NOMO-1 treated with DMSO at 0.1 percent for 48 hours (cell line): ENCODE measurements around the gene CHD8.
"Not testable (repeated sequence)": the region's sequence is repeated elsewhere in the genome, so short reads cannot be mapped to it uniquely, and the experiment has no call there.

Source experiments
- DNase-seq: peaks from one replicate; lab custom pipeline; 2025; ENCODE audit not compliant: unreplicated experiment; lab: John Stamatoyannopoulos, UW

CHD8 gene

GRCh38 chr14:21436567-21437062, 19.3 kb downstream of the CHD8 start:
- DNase-seq: peak; percentile 10

DNA sequence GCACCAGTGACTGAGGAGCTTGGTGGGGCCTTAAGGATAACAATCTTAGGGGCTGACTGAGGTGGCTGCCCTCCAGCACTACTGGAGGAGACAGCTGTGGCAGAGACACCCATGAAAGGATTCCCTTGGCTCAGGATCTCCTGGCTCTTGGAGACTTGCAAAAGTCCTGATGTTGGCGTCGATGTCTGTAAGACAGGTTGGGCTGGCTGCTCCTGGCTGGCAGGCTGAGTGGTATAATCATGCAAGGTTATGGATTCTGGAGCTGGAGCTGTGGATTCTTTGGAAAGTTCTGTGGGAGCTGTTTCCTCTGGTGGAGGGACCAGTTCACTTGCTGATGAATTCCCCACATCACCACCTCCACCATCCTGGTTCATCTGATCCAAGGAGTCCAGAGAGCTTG, 24.8 kb downstream of the CHD8 start:
- DNase-seq: no peak

- no peak for DNase-seq
Observed at GRCh38 chr14:21428930-21429329, 27.0 kb downstream of the CHD8 start.

DNA sequence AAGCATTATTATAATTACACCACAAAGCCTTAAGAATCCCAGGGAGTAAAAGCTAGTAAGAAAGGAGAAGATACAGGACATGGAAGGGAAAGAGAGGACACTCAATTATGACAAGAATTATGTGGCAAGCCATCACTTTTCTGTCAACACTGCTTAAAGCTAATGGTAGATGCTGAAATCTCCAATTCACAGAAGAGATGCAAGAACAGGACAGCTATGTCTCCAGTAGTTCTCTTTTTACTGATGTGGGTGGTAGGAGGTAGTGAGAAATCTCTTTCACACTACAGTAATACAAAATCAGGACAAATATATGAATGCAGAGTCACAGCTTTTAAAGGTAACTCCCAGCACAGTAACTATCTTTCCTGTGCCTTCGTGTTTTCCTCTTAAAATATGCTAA, 29.2 kb downstream of the CHD8 start:
- DNase-seq: no peak

DNA sequence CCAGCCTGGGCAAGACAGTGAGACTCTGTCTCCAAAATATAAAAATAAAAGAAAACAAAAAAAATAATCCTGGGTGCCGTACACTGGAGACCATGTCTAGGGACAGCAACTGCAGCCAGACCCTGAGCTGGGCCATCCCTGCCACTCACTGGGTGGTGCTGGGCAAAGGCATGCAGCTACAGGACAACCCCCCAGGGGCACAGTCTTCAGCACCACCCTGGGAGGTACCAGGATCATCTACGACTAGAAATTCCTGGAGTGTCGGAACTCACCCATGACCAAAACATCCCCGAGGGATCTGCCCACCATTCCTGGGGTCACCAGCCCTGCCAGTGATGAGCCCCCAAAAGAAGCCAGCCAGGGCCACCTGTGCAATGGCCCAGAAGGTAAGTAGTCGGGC, 36.4 kb downstream of the CHD8 start:
- DNase-seq: no peak

- no peak for DNase-seq
Observed at GRCh38 chr14:21415329-21415728, 40.6 kb downstream of the CHD8 start.

DNA sequence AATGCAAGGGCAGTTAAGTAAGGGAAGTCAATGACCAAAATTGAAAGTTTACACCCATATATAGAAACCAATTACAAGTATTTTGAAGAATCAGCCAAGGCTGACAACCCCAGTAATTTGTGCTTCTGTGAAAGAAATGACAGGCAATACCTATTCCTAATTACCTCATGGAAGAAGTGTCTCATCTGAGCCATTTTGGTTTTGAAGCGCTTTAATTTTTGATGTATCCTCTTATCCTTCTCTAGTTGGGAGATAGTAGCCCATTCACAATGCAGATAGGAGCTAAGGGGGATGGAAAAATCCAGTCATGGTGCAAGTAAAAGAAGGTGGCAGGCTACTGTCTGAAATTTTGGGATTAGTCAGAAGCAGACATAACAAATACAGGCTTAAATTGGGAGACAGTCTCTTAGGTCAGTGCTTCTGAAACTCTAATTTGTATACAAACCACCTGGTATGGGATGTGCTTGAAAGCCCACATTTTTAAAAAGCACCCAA, 41.7 kb downstream of the CHD8 start:
- no peak for DNase-seq

DNA sequence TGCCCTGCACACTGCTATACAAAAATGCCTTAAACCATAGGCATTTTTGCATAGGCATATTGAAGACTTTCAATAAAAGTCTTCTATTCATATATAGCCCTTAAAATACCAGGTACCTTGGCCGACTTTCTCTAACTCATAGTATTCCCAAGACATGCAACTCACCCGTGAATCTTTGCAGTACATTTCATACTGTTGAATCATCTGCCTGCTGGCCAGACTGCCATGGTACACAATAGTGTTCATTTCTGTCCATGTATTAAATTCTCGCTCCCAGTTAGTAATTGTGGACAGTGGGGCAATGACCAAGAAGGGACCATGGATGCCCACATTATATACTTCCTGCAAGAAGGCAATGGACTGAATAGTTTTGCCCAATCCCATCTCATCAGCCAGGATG, 47.8 kb downstream of the CHD8 start:
- no peak for DNase-seq

DNA sequence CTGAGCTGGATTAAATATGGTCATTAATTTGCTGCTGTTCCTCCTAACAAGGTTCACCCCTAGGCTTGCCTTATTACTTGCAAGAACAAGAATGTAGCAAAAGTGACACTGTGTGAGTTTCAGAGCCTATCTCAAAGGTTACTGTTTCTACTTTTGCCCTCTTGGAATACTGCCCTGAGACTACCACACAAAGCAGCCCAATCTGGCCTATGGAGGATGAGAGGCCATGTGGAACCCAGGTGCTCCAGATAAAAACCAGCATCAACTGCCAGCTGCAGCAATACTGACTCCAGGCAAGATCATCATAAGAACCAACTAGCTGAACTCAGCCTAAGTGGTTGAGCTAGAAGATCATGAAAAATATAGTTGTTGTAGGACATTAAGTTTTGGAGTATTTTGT, 49.7 kb downstream of the CHD8 start:
- DNase-seq: no peak

GRCh38 chr14:21405097-21405496, 50.8 kb downstream of the CHD8 start:
- no peak for DNase-seq

GRCh38 chr14:21399311-21399870, 56.5 kb downstream of the CHD8 start:
- no peak for DNase-seq

- no peak for DNase-seq
Observed at GRCh38 chr14:21398901-21399300, 57.0 kb downstream of the CHD8 start.

- DNase-seq: no peak
Observed at GRCh38 chr14:21395450-21395849, 60.5 kb downstream of the CHD8 start.

- DNase-seq: peak; percentile 76
Observed at GRCh38 chr14:21385188-21385904, 70.6 kb downstream of the CHD8 start.

- peak; percentile 41 for DNase-seq
Observed at GRCh38 chr14:21384494-21384851, 71.5 kb downstream of the CHD8 start.

DNA sequence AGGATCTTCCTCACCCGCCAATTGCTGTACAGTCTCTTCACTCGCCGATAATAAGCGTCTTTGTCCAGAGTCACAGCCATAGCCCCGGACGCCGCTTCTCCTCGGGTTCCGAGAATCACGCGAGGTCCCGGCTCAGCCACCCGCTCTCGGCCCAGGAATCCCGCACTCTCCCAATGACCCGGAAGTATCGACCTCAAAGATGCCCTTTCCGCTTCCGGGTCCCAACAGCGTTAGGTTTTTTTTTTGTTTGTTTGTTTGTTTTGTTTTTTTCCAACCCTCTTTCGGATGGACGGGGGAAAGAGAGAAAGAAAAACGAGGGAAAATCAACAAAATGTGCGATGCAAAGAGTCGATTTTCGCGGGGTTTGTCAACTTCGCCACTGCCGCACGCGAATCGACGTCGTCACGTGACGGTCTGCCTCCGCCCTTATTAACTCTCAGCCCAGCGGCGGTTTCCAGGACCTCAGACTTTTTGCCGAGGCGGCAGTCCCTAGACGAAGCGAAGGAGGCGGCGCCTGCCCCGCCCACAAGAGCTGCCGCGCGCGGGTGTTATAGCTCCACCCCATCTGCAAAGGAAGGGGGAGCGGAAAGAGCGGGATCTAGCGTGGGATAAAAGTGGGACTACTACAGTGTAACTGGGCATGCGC, 72.0 kb downstream of the CHD8 start, which contains the start of gene SUPT16H:
Gene SUPT16H (minus strand): TSS at position 172 of the 646 bp plus-strand sequence. CDS start 92 bp downstream, at position 80.
- DNase-seq: peak; percentile 95

DNA sequence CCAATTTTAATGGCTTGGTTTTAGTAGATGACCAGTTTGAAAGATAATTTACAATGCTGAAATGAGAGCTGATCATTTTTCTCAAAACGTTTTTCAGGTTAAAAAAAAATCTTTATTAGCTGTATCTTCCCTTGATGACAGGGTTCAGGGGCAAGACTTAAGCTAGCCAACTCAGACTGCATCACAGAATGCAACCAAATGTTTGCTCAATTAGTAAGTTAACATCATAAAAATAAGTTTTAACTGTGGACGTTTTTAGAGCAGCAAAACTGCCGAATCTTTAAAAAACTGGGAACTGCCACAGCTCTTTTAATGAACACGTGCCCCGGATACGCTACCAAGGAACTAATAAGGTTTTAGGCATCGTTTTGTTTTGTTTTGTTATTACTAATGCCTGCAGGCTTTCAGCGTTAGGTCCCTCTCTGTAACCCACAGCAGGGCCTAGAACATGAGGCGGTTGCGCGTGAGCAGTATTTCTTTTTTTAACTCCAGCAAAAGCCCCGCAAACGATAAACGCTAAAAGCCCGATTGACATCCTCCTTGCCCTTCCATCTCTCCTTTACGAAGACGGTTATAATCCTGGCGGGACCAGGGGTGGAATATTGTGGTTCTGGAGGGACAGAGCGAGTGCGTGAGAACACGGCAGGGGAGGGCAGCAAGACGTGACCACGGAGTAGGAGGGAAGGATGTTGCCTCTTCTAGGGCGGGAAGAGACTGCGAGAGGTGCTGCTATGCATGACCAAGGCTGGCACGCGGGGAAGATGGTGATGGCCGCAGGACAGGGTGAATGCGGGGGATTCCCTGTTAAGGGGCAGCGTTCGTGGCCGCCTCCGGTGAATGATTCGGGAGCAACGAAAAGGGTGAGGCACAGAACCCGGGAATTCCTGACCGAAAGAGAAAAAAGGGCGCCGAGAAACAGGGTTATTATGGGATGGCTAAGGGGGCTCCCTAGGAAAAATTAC, 72.8 kb downstream of the CHD8 start:
- DNase-seq: peak; percentile 46

DNA sequence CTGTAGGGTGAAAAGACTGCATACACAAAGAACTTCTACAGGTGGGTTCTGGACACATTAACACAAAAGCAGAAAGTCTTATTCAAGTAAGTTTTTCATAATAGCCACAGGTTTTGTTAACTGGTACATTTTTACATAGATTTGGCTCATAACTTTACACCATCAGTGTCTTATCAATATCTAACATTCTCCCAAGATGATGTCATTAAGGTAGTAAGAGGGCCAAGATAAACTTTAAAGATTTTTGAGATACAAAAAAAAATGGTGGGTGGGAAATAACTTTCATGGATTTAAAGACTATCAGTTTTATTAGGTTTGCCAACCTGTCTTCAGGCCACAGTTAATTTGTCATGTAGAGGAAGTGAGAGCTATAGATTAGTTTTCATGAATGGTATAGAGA, 73.8 kb downstream of the CHD8 start:
- DNase-seq: peak; percentile 19

DNA sequence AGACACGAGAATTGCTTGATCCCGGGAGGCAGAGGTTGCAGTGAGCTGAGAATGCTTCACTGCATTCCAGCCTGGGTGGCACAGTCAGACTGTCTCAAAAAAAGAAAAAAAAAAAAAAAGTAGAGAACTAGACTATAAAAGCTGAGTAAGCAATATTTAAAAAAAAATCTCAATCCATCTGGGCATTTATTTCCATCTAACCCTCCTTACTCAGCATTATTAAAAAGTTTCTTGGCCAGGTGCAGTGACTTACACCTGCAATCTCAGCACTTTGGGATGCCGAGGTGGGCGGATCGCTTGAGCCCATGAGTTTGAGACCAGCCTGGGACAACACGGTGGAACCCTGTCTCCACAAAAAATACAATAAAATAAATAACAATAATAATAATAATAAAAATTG, 76.6 kb downstream of the CHD8 start:
- no peak for DNase-seq

- no peak for DNase-seq
Observed at GRCh38 chr14:21373980-21374379, 81.9 kb downstream of the CHD8 start.

DNA sequence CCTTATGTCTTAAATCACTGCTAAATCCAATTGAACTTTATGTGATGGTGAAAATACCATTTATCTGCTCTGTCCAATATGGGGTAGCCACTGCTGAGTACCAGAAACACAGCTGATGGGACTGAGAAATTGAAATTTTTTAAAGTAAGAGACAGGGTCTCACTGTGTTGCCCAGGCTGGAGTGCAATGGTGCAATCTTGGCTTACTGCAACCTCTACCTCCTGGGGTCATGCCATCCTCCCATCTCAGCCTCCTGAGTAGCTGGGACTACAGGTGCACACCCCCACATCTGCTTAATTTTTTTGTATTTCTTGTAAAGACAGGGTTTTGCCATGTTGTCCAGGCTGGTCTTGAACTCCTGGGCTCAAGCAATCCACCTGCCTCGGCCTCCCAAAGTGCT, 83.1 kb downstream of the CHD8 start:
- not testable (repeated sequence) for DNase-seq
